GM23338 (cell line): ENCODE measurements around the gene ERMARD. TPM values are rescaled to one million over a fixed set of nuclear protein-coding genes. Genes with fewer than 3 reads are reported as not detected.

Experiments
- ATAC-seq: fragments of 200-7000 bp; cut with Tn5 transposase; 3 replicates; pipeline ENCODE4 v1.9.1; 2020
- DNase-seq: peaks from one replicate; pipeline ENCODE4 v3.0.0-alpha.2; 2015; ENCODE audit warnings: low spot score
- H2AFZ ChIP-seq: fragments of 200-600 bp; sonication (generic); 2 replicates; pipeline ENCODE4 v1.8.0; 2016; ENCODE audit warnings: antibody characterized with exemption, mild to moderate bottlenecking, moderate library complexity
- H3F3A ChIP-seq: fragments of 200-600 bp; sonication (generic); replicated peaks from 2 replicates; pipeline ENCODE4 v1.8.0; 2017; ENCODE audit warnings: antibody characterized with exemption, mixed run types, low read depth
- H3K27ac ChIP-seq: fragments of 200-600 bp; sonication (generic); 2 replicates; pipeline ENCODE4 v1.6.1; 2016; ENCODE audit warnings: low read depth
- H3K27me3 ChIP-seq: fragments of 200-600 bp; sonication (generic); 2 replicates; pipeline ENCODE4 v1.8.0; 2016; ENCODE audit warnings: mild to moderate bottlenecking, mixed run types, moderate library complexity; ENCODE audit not compliant: insufficient read depth
- H3K36me3 ChIP-seq: fragments of 200-600 bp; sonication (generic); 2 replicates; pipeline ENCODE4 v1.8.0; 2016; ENCODE audit warnings: mild to moderate bottlenecking; ENCODE audit not compliant: insufficient read depth
- H3K4me1 ChIP-seq: fragments of 200-600 bp; sonication (generic); 2 replicates; pipeline ENCODE4 v1.8.0; 2016; ENCODE audit warnings: mild to moderate bottlenecking, moderate library complexity; ENCODE audit not compliant: insufficient read depth
- H3K4me2 ChIP-seq: fragments of 200-600 bp; sonication (generic); 2 replicates; pipeline ENCODE4 v1.7.1; 2017; ENCODE audit warnings: mixed run types
- H3K4me3 ChIP-seq: fragments of 200-600 bp; sonication (generic); 2 replicates; pipeline ENCODE4 v1.6.1; 2016; ENCODE audit warnings: mixed run types
- H3K79me2 ChIP-seq: fragments of 200-600 bp; sonication (generic); replicated peaks from 2 replicates; pipeline ENCODE4 v1.8.0; 2017; ENCODE audit warnings: mild to moderate bottlenecking; ENCODE audit not compliant: insufficient read depth
- H3K9me2 ChIP-seq: fragments of 200-600 bp; sonication (generic); 2 replicates; pipeline ENCODE4 v1.8.0; 2017; ENCODE audit not compliant: insufficient read depth
- H4K20me1 ChIP-seq: fragments of 200-600 bp; sonication (generic); replicated peaks from 2 replicates; pipeline ENCODE4 v1.8.0; 2017; ENCODE audit warnings: mild to moderate bottlenecking; ENCODE audit not compliant: insufficient read depth
- H3K27ac Mint-ChIP-seq: 2 replicates; pipeline ENCODE4 v1.8.0; 2020; ENCODE audit warnings: inconsistent platforms, mild to moderate bottlenecking, moderate library complexity, mixed read lengths
- H3K27me3 Mint-ChIP-seq: 3 replicates; pipeline ENCODE4 v1.8.0; 2022; ENCODE audit warnings: low read depth, mild to moderate bottlenecking, moderate library complexity, mixed read lengths, inconsistent platforms; ENCODE audit not compliant: insufficient read depth, poor library complexity
- H3K36me3 Mint-ChIP-seq: 3 replicates; pipeline ENCODE4 v1.8.0; 2021; ENCODE audit warnings: low read depth, mild to moderate bottlenecking, inconsistent platforms, moderate library complexity, mixed read lengths
- H3K4me1 Mint-ChIP-seq: 3 replicates; pipeline ENCODE4 v1.8.0; 2020; ENCODE audit warnings: mild to moderate bottlenecking, inconsistent platforms, mixed read lengths
- H3K4me3 Mint-ChIP-seq: 3 replicates; pipeline ENCODE4 v1.8.0; 2021; ENCODE audit warnings: moderate library complexity, mild to moderate bottlenecking, inconsistent platforms, mixed read lengths
- H3K9me3 Mint-ChIP-seq: 3 replicates; pipeline ENCODE4 v1.8.0; 2020; ENCODE audit warnings: moderate library complexity, mild to moderate bottlenecking, inconsistent platforms, mixed read lengths
- EZH2 ChIP-seq: fragments of 200-600 bp; sonication (generic); IDR thresholded peaks from one replicate; pipeline ENCODE4 v1.8.0; 2017; ENCODE audit warnings: antibody characterized with exemption, mild to moderate bottlenecking, low read depth; ENCODE audit not compliant: unreplicated experiment
- EZH2phosphoT487 ChIP-seq: fragments of 200-600 bp; sonication (generic); IDR thresholded peaks from one replicate; pipeline ENCODE4 v1.8.1; 2018; ENCODE audit warnings: antibody characterized with exemption; ENCODE audit not compliant: unreplicated experiment
- JUNB ChIP-seq: IDR thresholded peaks from one replicate; pipeline ENCODE4 v1.6.1; 2016; ENCODE audit warnings: antibody characterized with exemption; ENCODE audit not compliant: unreplicated experiment
- POLR2AphosphoS5 ChIP-seq: IDR thresholded peaks from 2 replicates; pipeline ENCODE4 v1.6.1; 2016; ENCODE audit warnings: antibody characterized with exemption, low read depth
- STAT1 ChIP-seq: IDR thresholded peaks from one replicate; pipeline ENCODE4 v1.6.1; 2016; ENCODE audit warnings: antibody characterized with exemption; ENCODE audit not compliant: unreplicated experiment
- ZNF114 ChIP-seq: fragments of 250-450 bp; sonication (Bioruptor Pico); IDR thresholded peaks from 2 replicates; pipeline ENCODE4 v1.5.0; 2020; ENCODE audit warnings: mild to moderate bottlenecking, moderate library complexity
- ZNF331 ChIP-seq: fragments of 250-450 bp; sonication (Bioruptor Pico); IDR thresholded peaks from 2 replicates; pipeline ENCODE4 v1.5.0; 2020; ENCODE audit warnings: low read depth, mild to moderate bottlenecking, moderate library complexity
- polyA plus RNA-seq: library from polyadenylated mRNA; unstranded; fragments of >200 nt; fragmentation: Nextera tagmentation; extraction: Ambion mirVana; gene quantifications from 2 replicates; pipeline ENCODE4 v1.2.1, GENCODE V29; 2016
- total RNA-seq: library from RNA; depleted of rRNA; stranded (reverse); fragments of >200 nt; shearing (Covaris generic); gene quantifications from 2 replicates; pipeline ENCODE4 v1.2.3, GENCODE V29; 2014
- TF ChIP-seq, protein P1 (sequence below), 2 experiments: fragments of 200-600 bp in 1 of 2; sonication (generic) in 1 of 2; conservative IDR thresholded peaks; 2 replicates each; pipeline versions ENCODE4 v1.5.1 to v1.6.1; 2016 to 2017; ENCODE audit warnings: antibody characterized with exemption in 2 of 2, low read depth in 2 of 2, mild to moderate bottlenecking in 2 of 2, moderate library complexity in 1 of 2
- TF ChIP-seq, protein P2 (sequence below): IDR thresholded peaks from one replicate; pipeline ENCODE4 v1.6.1; 2018; ENCODE audit warnings: antibody characterized with exemption; ENCODE audit not compliant: unreplicated experiment
- TF ChIP-seq, protein P3 (sequence below): fragments of 250-450 bp; sonication (Bioruptor Pico); IDR thresholded peaks from 2 replicates; pipeline ENCODE4 v1.5.0; 2020; ENCODE audit warnings: mild to moderate bottlenecking, moderate library complexity

The ERMARD gene
- total and polyA plus RNA-seq, 2 experiments from 2014 or later, result 7.6 to 8.6 TPM

DNA sequence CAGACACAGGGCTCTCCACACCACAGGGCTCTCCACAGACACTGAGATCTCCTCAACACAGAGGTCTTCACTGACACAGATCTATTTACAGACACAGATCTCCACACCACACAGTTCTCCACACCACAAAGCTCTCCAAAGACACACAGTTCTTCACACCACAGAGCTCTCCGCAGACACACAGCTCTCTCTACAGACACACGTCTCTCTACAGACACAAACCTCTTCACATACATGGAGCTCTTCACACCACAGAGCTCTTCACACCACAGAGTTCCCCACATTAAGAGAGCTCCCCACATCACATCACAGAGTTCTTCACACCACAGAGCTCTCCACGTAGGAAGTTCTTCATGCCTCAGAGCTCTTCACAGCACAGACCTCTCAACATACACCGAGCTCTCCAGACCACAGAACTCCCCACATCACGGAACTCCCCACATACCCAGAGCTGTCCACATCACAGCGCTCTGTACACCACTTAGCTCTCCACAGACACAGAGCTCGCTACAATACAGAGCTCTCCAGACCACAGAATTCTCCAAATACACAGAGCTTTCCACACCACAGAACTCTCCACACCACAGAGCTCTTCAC is 53.9 kb downstream of the ERMARD start (continued):
- TF ChIP-seq, protein P1, sequence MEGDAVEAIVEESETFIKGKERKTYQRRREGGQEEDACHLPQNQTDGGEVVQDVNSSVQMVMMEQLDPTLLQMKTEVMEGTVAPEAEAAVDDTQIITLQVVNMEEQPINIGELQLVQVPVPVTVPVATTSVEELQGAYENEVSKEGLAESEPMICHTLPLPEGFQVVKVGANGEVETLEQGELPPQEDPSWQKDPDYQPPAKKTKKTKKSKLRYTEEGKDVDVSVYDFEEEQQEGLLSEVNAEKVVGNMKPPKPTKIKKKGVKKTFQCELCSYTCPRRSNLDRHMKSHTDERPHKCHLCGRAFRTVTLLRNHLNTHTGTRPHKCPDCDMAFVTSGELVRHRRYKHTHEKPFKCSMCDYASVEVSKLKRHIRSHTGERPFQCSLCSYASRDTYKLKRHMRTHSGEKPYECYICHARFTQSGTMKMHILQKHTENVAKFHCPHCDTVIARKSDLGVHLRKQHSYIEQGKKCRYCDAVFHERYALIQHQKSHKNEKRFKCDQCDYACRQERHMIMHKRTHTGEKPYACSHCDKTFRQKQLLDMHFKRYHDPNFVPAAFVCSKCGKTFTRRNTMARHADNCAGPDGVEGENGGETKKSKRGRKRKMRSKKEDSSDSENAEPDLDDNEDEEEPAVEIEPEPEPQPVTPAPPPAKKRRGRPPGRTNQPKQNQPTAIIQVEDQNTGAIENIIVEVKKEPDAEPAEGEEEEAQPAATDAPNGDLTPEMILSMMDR (conservative IDR thresholded peaks at IDR 0.05; ENCODE audit: low read depth in 2 of 2), result no peak
- TF ChIP-seq POLR2AphosphoS5, result no peak
- TF ChIP-seq JUNB, result no peak

DNA sequence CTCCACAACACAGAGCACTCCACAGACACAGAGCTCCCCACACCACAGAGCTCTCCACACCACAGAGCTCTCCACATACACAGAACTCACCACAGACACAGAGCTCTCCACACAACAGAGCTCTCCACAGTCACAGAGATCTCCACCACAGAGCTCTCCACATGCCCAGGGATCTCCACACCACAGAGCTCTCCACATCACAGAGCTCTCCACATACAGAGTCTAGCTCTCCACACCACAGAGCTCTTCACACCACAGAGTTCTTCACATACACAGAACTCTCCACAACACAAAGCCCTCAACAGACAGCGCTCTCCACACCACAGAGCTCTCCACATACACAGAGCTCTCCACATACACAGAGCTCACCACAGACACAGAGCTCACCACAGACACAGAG is 55.3 kb downstream of the ERMARD start:
- Histone ChIP-seq H3K27me3 (no peaks in the 10 kb centered on the region), H3F3A (no peaks in the 10 kb centered on the region), H2AFZ (no peak overlapping the region), H3K27ac (no peak overlapping the region), H3K4me2 (no peak overlapping the region), H3K79me2 (no peaks in the 10 kb centered on the region), H3K36me3 (no peaks in the 10 kb centered on the region), H3K4me3 (no peak overlapping the region), H3K4me1 (peaks cover 7% of the 10 kb centered on the region; the same call in 1 of the 2 replicates), H4K20me1 (no peaks in the 10 kb centered on the region), H3K9me2 (no peaks in the 10 kb centered on the region)
- no peak overlapping the region for H3K27ac Mint-ChIP-seq
- H3K4me3 Mint-ChIP-seq, result no peak overlapping the region
- no peaks in the 10 kb centered on the region; the same call in 1 of the 3 replicates for H3K9me3 Mint-ChIP-seq
- peaks cover 9% of the 10 kb centered on the region for H3K4me1 Mint-ChIP-seq
- H3K36me3 Mint-ChIP-seq, result no peaks in the 10 kb centered on the region; the same call in 2 of the 3 replicates
- peaks cover 26% of the 10 kb centered on the region for H3K27me3 Mint-ChIP-seq
- DNase-seq (no peak), ATAC-seq (no peak)
- TF ChIP-seq EZH2 (no peak), POLR2AphosphoS5 (no peak), STAT1 (no peak), EZH2phosphoT487 (no peak), ZNF114 (CRISPR knock-in tag) (no peak), JUNB (no peak), ZNF331 (CRISPR knock-in tag) (no peak)
- TF ChIP-seq, protein P1 (conservative IDR thresholded peaks at IDR 0.05; ENCODE audit: low read depth in 2 of 2), result no peak
- TF ChIP-seq, protein P2, sequence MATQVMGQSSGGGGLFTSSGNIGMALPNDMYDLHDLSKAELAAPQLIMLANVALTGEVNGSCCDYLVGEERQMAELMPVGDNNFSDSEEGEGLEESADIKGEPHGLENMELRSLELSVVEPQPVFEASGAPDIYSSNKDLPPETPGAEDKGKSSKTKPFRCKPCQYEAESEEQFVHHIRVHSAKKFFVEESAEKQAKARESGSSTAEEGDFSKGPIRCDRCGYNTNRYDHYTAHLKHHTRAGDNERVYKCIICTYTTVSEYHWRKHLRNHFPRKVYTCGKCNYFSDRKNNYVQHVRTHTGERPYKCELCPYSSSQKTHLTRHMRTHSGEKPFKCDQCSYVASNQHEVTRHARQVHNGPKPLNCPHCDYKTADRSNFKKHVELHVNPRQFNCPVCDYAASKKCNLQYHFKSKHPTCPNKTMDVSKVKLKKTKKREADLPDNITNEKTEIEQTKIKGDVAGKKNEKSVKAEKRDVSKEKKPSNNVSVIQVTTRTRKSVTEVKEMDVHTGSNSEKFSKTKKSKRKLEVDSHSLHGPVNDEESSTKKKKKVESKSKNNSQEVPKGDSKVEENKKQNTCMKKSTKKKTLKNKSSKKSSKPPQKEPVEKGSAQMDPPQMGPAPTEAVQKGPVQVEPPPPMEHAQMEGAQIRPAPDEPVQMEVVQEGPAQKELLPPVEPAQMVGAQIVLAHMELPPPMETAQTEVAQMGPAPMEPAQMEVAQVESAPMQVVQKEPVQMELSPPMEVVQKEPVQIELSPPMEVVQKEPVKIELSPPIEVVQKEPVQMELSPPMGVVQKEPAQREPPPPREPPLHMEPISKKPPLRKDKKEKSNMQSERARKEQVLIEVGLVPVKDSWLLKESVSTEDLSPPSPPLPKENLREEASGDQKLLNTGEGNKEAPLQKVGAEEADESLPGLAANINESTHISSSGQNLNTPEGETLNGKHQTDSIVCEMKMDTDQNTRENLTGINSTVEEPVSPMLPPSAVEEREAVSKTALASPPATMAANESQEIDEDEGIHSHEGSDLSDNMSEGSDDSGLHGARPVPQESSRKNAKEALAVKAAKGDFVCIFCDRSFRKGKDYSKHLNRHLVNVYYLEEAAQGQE, result no peak
- TF ChIP-seq, protein P3, sequence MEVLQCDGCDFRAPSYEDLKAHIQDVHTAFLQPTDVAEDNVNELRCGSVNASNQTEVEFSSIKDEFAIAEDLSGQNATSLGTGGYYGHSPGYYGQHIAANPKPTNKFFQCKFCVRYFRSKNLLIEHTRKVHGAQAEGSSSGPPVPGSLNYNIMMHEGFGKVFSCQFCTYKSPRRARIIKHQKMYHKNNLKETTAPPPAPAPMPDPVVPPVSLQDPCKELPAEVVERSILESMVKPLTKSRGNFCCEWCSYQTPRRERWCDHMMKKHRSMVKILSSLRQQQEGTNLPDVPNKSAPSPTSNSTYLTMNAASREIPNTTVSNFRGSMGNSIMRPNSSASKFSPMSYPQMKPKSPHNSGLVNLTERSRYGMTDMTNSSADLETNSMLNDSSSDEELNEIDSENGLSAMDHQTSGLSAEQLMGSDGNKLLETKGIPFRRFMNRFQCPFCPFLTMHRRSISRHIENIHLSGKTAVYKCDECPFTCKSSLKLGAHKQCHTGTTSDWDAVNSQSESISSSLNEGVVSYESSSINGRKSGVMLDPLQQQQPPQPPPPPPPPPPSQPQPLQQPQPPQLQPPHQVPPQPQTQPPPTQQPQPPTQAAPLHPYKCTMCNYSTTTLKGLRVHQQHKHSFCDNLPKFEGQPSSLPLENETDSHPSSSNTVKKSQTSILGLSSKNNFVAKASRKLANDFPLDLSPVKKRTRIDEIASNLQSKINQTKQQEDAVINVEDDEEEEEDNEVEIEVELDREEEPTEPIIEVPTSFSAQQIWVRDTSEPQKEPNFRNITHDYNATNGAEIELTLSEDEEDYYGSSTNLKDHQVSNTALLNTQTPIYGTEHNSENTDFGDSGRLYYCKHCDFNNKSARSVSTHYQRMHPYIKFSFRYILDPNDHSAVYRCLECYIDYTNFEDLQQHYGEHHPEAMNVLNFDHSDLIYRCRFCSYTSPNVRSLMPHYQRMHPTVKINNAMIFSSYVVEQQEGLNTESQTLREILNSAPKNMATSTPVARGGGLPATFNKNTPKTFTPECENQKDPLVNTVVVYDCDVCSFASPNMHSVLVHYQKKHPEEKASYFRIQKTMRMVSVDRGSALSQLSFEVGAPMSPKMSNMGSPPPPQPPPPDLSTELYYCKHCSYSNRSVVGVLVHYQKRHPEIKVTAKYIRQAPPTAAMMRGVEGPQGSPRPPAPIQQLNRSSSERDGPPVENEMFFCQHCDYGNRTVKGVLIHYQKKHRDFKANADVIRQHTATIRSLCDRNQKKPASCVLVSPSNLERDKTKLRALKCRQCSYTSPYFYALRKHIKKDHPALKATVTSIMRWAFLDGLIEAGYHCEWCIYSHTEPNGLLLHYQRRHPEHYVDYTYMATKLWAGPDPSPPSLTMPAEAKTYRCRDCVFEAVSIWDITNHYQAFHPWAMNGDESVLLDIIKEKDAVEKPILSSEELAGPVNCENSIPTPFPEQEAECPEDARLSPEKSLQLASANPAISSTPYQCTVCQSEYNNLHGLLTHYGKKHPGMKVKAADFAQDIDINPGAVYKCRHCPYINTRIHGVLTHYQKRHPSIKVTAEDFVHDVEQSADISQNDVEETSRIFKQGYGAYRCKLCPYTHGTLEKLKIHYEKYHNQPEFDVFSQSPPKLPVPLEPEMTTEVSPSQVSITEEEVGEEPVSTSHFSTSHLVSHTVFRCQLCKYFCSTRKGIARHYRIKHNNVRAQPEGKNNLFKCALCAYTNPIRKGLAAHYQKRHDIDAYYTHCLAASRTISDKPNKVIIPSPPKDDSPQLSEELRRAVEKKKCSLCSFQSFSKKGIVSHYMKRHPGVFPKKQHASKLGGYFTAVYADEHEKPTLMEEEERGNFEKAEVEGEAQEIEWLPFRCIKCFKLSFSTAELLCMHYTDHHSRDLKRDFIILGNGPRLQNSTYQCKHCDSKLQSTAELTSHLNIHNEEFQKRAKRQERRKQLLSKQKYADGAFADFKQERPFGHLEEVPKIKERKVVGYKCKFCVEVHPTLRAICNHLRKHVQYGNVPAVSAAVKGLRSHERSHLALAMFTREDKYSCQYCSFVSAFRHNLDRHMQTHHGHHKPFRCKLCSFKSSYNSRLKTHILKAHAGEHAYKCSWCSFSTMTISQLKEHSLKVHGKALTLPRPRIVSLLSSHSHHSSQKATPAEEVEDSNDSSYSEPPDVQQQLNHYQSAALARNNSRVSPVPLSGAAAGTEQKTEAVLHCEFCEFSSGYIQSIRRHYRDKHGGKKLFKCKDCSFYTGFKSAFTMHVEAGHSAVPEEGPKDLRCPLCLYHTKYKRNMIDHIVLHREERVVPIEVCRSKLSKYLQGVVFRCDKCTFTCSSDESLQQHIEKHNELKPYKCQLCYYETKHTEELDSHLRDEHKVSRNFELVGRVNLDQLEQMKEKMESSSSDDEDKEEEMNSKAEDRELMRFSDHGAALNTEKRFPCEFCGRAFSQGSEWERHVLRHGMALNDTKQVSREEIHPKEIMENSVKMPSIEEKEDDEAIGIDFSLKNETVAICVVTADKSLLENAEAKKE, result no peak
